Measurements from ENCODE around the gene CCDC185. TPM values are rescaled to one million over a fixed set of nuclear protein-coding genes. Genes with fewer than 3 reads are reported as not detected.
A peak's percentile ranks its signal among the peaks of the same experiment; 100 is the strongest.

Gene CCDC185
- total RNA-seq (not detected), polyA plus RNA-seq (not detected)
- long read RNA-seq, donor 1, result 0 reads
- long read RNA-seq, donor 2, partial matches to known transcripts, result 0 of 1 reads
- long read RNA-seq, donor 2, other reads (novel, unspliced or antisense), result 0 of 1 reads

GRCh38 chr1:223393275-223394214 is at the start of gene CCDC185:
CCDC185 (plus strand) TSS chr1:223393415; CDS start chr1:223393476, 61 bp downstream.
- peaks cover 0 to 62% (median 15%) of the 10 kb centered on the region in 7 donors for H3K27me3 ChIP-seq (replicated peaks in 1 of 7)
- intact Hi-C loops (cut with DNase I; ENCODE audit: low total_unique reads), result no loop called here
- 24 to 47% (median 39%) methylated on average over 25 to 73 of the region's 73 CpGs for WGBS, 5 donors
- TF ChIP-seq, protein P1, sequence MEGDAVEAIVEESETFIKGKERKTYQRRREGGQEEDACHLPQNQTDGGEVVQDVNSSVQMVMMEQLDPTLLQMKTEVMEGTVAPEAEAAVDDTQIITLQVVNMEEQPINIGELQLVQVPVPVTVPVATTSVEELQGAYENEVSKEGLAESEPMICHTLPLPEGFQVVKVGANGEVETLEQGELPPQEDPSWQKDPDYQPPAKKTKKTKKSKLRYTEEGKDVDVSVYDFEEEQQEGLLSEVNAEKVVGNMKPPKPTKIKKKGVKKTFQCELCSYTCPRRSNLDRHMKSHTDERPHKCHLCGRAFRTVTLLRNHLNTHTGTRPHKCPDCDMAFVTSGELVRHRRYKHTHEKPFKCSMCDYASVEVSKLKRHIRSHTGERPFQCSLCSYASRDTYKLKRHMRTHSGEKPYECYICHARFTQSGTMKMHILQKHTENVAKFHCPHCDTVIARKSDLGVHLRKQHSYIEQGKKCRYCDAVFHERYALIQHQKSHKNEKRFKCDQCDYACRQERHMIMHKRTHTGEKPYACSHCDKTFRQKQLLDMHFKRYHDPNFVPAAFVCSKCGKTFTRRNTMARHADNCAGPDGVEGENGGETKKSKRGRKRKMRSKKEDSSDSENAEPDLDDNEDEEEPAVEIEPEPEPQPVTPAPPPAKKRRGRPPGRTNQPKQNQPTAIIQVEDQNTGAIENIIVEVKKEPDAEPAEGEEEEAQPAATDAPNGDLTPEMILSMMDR (IDR thresholded peaks at IDR 0.05 in 8 of 11, conservative IDR thresholded peaks at IDR 0.05 in 3 of 11), result no peak
- TF ChIP-seq POLR2A (IDR thresholded peaks at IDR 0.05) (no peak), POLR2AphosphoS5 (IDR thresholded peaks at IDR 0.05) (no peak)
- no peak for DNase-seq
- H3K4me3 ChIP-seq, result peak within 1 kb of the TSS in 1 of 8 donors; percentile 11
- H3K9me3 ChIP-seq, result peaks cover 0 to 28% (median 0%) of the 10 kb centered on the region in 8 donors
- H3K27ac ChIP-seq, result no peak within 1 kb of the TSS
- H3K36me3 ChIP-seq, result no peaks in the 10 kb centered on the region
- no peaks in the 10 kb centered on the region for H3K4me1 ChIP-seq

DNA sequence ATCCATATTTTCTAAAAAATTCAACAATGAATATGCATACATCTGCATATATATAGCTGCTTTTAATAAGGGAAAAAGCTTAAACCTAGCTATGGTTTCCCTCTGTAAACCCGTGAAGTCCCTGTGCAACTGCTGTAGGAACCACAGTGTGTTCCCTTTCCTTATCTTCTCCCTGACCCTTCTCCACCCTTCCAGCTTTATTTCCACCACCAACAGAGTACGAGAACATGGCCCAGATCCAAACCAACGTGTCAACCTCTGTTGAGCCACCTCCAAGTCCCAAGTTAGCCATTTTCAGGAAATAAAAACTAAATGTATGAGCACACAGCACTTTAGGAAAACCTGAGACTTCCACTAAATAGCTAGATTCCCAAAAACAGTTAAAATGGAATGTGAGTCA is 49.5 kb upstream of the CCDC185 start:
- no peak for DNase-seq
- Histone ChIP-seq H3K4me1 (no peaks in the 10 kb centered on the region), H3K4me3 (no peak overlapping the region), H3K9me3 (no peaks in the 10 kb centered on the region), H3K27me3 (replicated peaks in 1 of 7) (no peaks in the 10 kb centered on the region), H3K36me3 (no peaks in the 10 kb centered on the region), H3K27ac (no peak overlapping the region)
- TF ChIP-seq, protein P1 (IDR thresholded peaks at IDR 0.05 in 8 of 11, conservative IDR thresholded peaks at IDR 0.05 in 3 of 11), result no peak
- TF ChIP-seq POLR2A (IDR thresholded peaks at IDR 0.05) (no peak), POLR2AphosphoS5 (IDR thresholded peaks at IDR 0.05) (no peak)
- intact Hi-C loops (cut with DNase I; ENCODE audit: low total_unique reads), result no loop called here
- 30 to 43% (median 38%) methylated on average over 3 of the region's 3 CpGs for WGBS, 5 donors

- no peak for TF ChIP-seq POLR2AphosphoS5 (IDR thresholded peaks at IDR 0.05)
- TF ChIP-seq, protein P1 (IDR thresholded peaks at IDR 0.05 in 8 of 11, conservative IDR thresholded peaks at IDR 0.05 in 3 of 11), result no peak
- no peak for TF ChIP-seq POLR2A (IDR thresholded peaks at IDR 0.05)
- no peak for DNase-seq
- WGBS, 5 donors, result 68 to 76% (median 71%) methylated on average over 6 of the region's 6 CpGs
- no peak overlapping the region for H3K27ac ChIP-seq
- no peak overlapping the region for H3K4me3 ChIP-seq
- no peaks in the 10 kb centered on the region for H3K4me1 ChIP-seq
- intact Hi-C loops (cut with DNase I; ENCODE audit: low total_unique reads), result no loop called here
- H3K36me3 ChIP-seq, result no peaks in the 10 kb centered on the region
- H3K9me3 ChIP-seq, result no peaks in the 10 kb centered on the region
- no peaks in the 10 kb centered on the region for H3K27me3 ChIP-seq (replicated peaks in 1 of 7)
These were observed 48.7 kb upstream of the CCDC185 start for GRCh38 chr1:223344491-223344890.

GRCh38 chr1:223345720-223346119 is 47.5 kb upstream of the CCDC185 start:
- no peak for DNase-seq
- intact Hi-C loops (cut with DNase I; ENCODE audit: low total_unique reads), result no loop called here
- WGBS, 5 donors, result 86 to 90% (median 88%) methylated on average over 4 of the region's 4 CpGs

More at GRCh38 chr1:223345720-223346119, 47.5 kb upstream of the CCDC185 start:
- Histone ChIP-seq H3K4me3 (no peak overlapping the region), H3K9me3 (no peaks in the 10 kb centered on the region), H3K27me3 (replicated peaks in 1 of 7) (peaks cover 0 to 4% (median 0%) of the 10 kb centered on the region in 7 donors), H3K4me1 (no peaks in the 10 kb centered on the region), H3K36me3 (no peaks in the 10 kb centered on the region), H3K27ac (no peak overlapping the region)
- TF ChIP-seq POLR2A (IDR thresholded peaks at IDR 0.05) (no peak), POLR2AphosphoS5 (IDR thresholded peaks at IDR 0.05) (no peak)
- TF ChIP-seq, protein P1 (IDR thresholded peaks at IDR 0.05 in 8 of 11, conservative IDR thresholded peaks at IDR 0.05 in 3 of 11), result no peak
